Muscle layer of colon (tissue), 2 donors: ENCODE data around the gene ARHGEF28.
A peak's percentile ranks its signal among the peaks of the same experiment; 100 is the strongest.

Source experiments
- H3K27ac ChIP-seq: one replicate; pipeline ENCODE4 v1.7.0; 2013; ENCODE audit warnings: low read depth, mild to moderate bottlenecking, low read length, moderate library complexity
- H3K27me3 ChIP-seq, 2 donors: one replicate each; pipeline ENCODE4 v1.7.0; 2013; ENCODE audit warnings: low read length in 2 of 2, mild to moderate bottlenecking in 2 of 2; ENCODE audit not compliant: insufficient read depth in 2 of 2, control insufficient read depth in 1 of 2
- H3K36me3 ChIP-seq: one replicate; pipeline ENCODE4 v1.7.0; 2013; ENCODE audit warnings: mild to moderate bottlenecking, low read length; ENCODE audit not compliant: insufficient read depth
- H3K4me1 ChIP-seq: one replicate; pipeline ENCODE4 v1.7.0; 2013; ENCODE audit warnings: mild to moderate bottlenecking, low read length; ENCODE audit not compliant: insufficient read depth
- H3K4me3 ChIP-seq, 2 donors: one replicate each; pipeline ENCODE4 v1.7.0; 2013; ENCODE audit warnings: low read length in 2 of 2, low read depth in 1 of 2, mild to moderate bottlenecking in 1 of 2, moderate library complexity in 1 of 2
- H3K9ac ChIP-seq: one replicate; pipeline ENCODE4 v1.7.0; 2013; ENCODE audit warnings: low read length
- H3K9me3 ChIP-seq: one replicate; pipeline ENCODE4 v1.7.0; 2013; ENCODE audit warnings: mild to moderate bottlenecking, low read length
- donor health status: abdominal sarcoma.
- donor health status: Adenocarcinoma of cecum.

The ARHGEF28 gene

GRCh38 chr5:73749485-73750270 lies 123.7 kb downstream of the ARHGEF28 start:
- Histone ChIP-seq H3K9ac (no peak overlapping the region), H3K27ac (no peak overlapping the region), H3K36me3 (no peaks in the 10 kb centered on the region), H3K4me1 (peaks cover 16% of the 10 kb centered on the region), H3K4me3 (no peak overlapping the region), H3K27me3 (no peaks in the 10 kb centered on the region), H3K9me3 (no peaks in the 10 kb centered on the region)

GRCh38 chr5:73751254-73751914 lies 125.4 kb downstream of the ARHGEF28 start:
- Histone ChIP-seq H3K9me3 (no peaks in the 10 kb centered on the region), H3K36me3 (no peaks in the 10 kb centered on the region), H3K27ac (no peak overlapping the region), H3K4me3 (no peak overlapping the region), H3K27me3 (no peaks in the 10 kb centered on the region), H3K9ac (no peak overlapping the region), H3K4me1 (peaks cover 16% of the 10 kb centered on the region)

GRCh38 chr5:73754254-73754653 lies 128.3 kb downstream of the ARHGEF28 start:
- Histone ChIP-seq H3K9me3 (no peaks in the 10 kb centered on the region), H3K27me3 (no peaks in the 10 kb centered on the region), H3K27ac (no peak overlapping the region), H3K36me3 (no peaks in the 10 kb centered on the region), H3K4me3 (no peak overlapping the region), H3K9ac (no peak overlapping the region), H3K4me1 (peaks cover 15% of the 10 kb centered on the region)

GRCh38 chr5:73757416-73757815 lies 131.4 kb downstream of the ARHGEF28 start:
- H3K27ac ChIP-seq = no peak overlapping the region

GRCh38 chr5:73759771-73760170 lies 133.8 kb downstream of the ARHGEF28 start:
- H3K9ac ChIP-seq = peak overlapping the region; percentile 24
- H3K27me3 ChIP-seq = no peaks in the 10 kb centered on the region
- H3K9me3 ChIP-seq = no peaks in the 10 kb centered on the region
- H3K4me3 ChIP-seq = no peak overlapping the region
- H3K27ac ChIP-seq = no peak overlapping the region
- no peaks in the 10 kb centered on the region for H3K36me3 ChIP-seq
- H3K4me1 ChIP-seq = peaks cover 14% of the 10 kb centered on the region

More at GRCh38 chr5:73757416-73757815, 131.4 kb downstream of the ARHGEF28 start:
- H3K4me1 ChIP-seq = peaks cover 14% of the 10 kb centered on the region
- H3K4me3 ChIP-seq = no peak overlapping the region
- no peaks in the 10 kb centered on the region for H3K36me3 ChIP-seq
- no peak overlapping the region for H3K9ac ChIP-seq
- no peaks in the 10 kb centered on the region for H3K9me3 ChIP-seq
- H3K27me3 ChIP-seq = no peaks in the 10 kb centered on the region

GRCh38 chr5:73763300-73764032 lies 137.5 kb downstream of the ARHGEF28 start:
- no peaks in the 10 kb centered on the region for H3K27me3 ChIP-seq
- no peak overlapping the region for H3K27ac ChIP-seq
- no peaks in the 10 kb centered on the region for H3K9me3 ChIP-seq
- H3K36me3 ChIP-seq = no peaks in the 10 kb centered on the region
- H3K9ac ChIP-seq = no peak overlapping the region
- H3K4me3 ChIP-seq = no peak overlapping the region
- H3K4me1 ChIP-seq = peaks cover 14% of the 10 kb centered on the region

GRCh38 chr5:73764586-73764985 lies 138.6 kb downstream of the ARHGEF28 start:
- H3K4me1 ChIP-seq = peaks cover 10% of the 10 kb centered on the region
- H3K9ac ChIP-seq = no peak overlapping the region
- no peaks in the 10 kb centered on the region for H3K36me3 ChIP-seq
- H3K27me3 ChIP-seq = no peaks in the 10 kb centered on the region
- no peak overlapping the region for H3K27ac ChIP-seq
- H3K4me3 ChIP-seq = no peak overlapping the region
- no peaks in the 10 kb centered on the region for H3K9me3 ChIP-seq

- H3K27ac ChIP-seq = no peak overlapping the region
Measured at GRCh38 chr5:73764996-73765395, 139.0 kb downstream of the ARHGEF28 start.

GRCh38 chr5:73766902-73767301 lies 140.9 kb downstream of the ARHGEF28 start:
- Histone ChIP-seq H3K4me3 (no peak overlapping the region), H3K27me3 (no peaks in the 10 kb centered on the region), H3K4me1 (no peaks in the 10 kb centered on the region), H3K27ac (no peak overlapping the region), H3K9me3 (no peaks in the 10 kb centered on the region), H3K9ac (no peak overlapping the region), H3K36me3 (no peaks in the 10 kb centered on the region)

More at GRCh38 chr5:73764996-73765395, 139.0 kb downstream of the ARHGEF28 start:
- H3K27me3 ChIP-seq = no peaks in the 10 kb centered on the region
- H3K9me3 ChIP-seq = no peaks in the 10 kb centered on the region
- peaks cover 6% of the 10 kb centered on the region for H3K4me1 ChIP-seq
- H3K36me3 ChIP-seq = no peaks in the 10 kb centered on the region
- H3K9ac ChIP-seq = no peak overlapping the region
- H3K4me3 ChIP-seq = no peak overlapping the region

GRCh38 chr5:73770172-73771025 lies 144.4 kb downstream of the ARHGEF28 start:
- H3K27ac ChIP-seq = no peak overlapping the region
- no peaks in the 10 kb centered on the region for H3K9me3 ChIP-seq
- H3K36me3 ChIP-seq = no peaks in the 10 kb centered on the region
- no peaks in the 10 kb centered on the region for H3K4me1 ChIP-seq
- no peak overlapping the region for H3K9ac ChIP-seq
- H3K4me3 ChIP-seq = no peak overlapping the region
- H3K27me3 ChIP-seq = no peaks in the 10 kb centered on the region

GRCh38 chr5:73774924-73775323 lies 148.9 kb downstream of the ARHGEF28 start:
- Histone ChIP-seq H3K27ac (no peak overlapping the region), H3K4me3 (no peak overlapping the region), H3K27me3 (no peaks in the 10 kb centered on the region), H3K36me3 (no peaks in the 10 kb centered on the region), H3K4me1 (no peaks in the 10 kb centered on the region), H3K9me3 (no peaks in the 10 kb centered on the region), H3K9ac (no peak overlapping the region)
